Brain microvascular endothelial cell (primary cell): ENCODE results near the gene CTU1.

Experiments used
- DNase-seq: peaks from one replicate; pipeline ENCODE4 v3.0.0-alpha.2; 2020
- H3K27ac ChIP-seq: fragments of 250-450 bp; sonication (Bioruptor Pico); 2 replicates; pipeline ENCODE4 v1.5.1; 2020; ENCODE audit warnings: mild to moderate bottlenecking, moderate library complexity
- H3K27me3 ChIP-seq: fragments of 250-450 bp; sonication (Bioruptor Pico); replicated peaks from 2 replicates; pipeline ENCODE4 v1.5.1; 2020; ENCODE audit warnings: mild to moderate bottlenecking
- H3K36me3 ChIP-seq: fragments of 250-450 bp; sonication (Bioruptor Pico); replicated peaks from 2 replicates; pipeline ENCODE4 v1.5.1; 2020; ENCODE audit warnings: mild to moderate bottlenecking
- H3K4me3 ChIP-seq: 2 replicates; pipeline ENCODE4 v1.5.1; 2011; ENCODE audit warnings: low read depth, mild to moderate bottlenecking, control low read depth, low read length, moderate library complexity
- in situ Hi-C: cut with HindIII; loops from 2 replicates; pipeline ENCODE4 v1.10.0; 2017; ENCODE audit warnings: low sequenced_read_pairs, low pct_ligation_motif_present
- TF ChIP-seq, protein P1 (sequence below): IDR thresholded peaks from 2 replicates; pipeline ENCODE4 v1.5.1; 2011; ENCODE audit warnings: low read depth, mild to moderate bottlenecking, moderate library complexity, low read length, control low read depth, inconsistent platforms; ENCODE audit errors: missing control alignments

Gene CTU1

GRCh38 chr19:51108805-51109146 is 567 bp upstream of the CTU1 start:
- TF ChIP-seq, protein P1, sequence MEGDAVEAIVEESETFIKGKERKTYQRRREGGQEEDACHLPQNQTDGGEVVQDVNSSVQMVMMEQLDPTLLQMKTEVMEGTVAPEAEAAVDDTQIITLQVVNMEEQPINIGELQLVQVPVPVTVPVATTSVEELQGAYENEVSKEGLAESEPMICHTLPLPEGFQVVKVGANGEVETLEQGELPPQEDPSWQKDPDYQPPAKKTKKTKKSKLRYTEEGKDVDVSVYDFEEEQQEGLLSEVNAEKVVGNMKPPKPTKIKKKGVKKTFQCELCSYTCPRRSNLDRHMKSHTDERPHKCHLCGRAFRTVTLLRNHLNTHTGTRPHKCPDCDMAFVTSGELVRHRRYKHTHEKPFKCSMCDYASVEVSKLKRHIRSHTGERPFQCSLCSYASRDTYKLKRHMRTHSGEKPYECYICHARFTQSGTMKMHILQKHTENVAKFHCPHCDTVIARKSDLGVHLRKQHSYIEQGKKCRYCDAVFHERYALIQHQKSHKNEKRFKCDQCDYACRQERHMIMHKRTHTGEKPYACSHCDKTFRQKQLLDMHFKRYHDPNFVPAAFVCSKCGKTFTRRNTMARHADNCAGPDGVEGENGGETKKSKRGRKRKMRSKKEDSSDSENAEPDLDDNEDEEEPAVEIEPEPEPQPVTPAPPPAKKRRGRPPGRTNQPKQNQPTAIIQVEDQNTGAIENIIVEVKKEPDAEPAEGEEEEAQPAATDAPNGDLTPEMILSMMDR, result no peak
- Histone ChIP-seq H3K27me3 (no peaks in the 10 kb centered on the region), H3K27ac (peak overlapping the region; percentile 31), H3K4me3 (peak overlapping the region; percentile 93), H3K36me3 (peaks cover 5% of the 10 kb centered on the region)
- DNase-seq, result no peak
- in situ Hi-C loops, result no loop called here

GRCh38 chr19:51107406-51108065 is 673 bp downstream of the CTU1 start:
- peak; percentile 25 for DNase-seq
- peak overlapping the region; percentile 93 for H3K4me3 ChIP-seq
- TF ChIP-seq, protein P1, result peak; percentile 18
- peak overlapping the region; percentile 71 for H3K27ac ChIP-seq
- in situ Hi-C loops, result no loop called here
- no peaks in the 10 kb centered on the region for H3K27me3 ChIP-seq
- H3K36me3 ChIP-seq, result peaks cover 14% of the 10 kb centered on the region

DNA sequence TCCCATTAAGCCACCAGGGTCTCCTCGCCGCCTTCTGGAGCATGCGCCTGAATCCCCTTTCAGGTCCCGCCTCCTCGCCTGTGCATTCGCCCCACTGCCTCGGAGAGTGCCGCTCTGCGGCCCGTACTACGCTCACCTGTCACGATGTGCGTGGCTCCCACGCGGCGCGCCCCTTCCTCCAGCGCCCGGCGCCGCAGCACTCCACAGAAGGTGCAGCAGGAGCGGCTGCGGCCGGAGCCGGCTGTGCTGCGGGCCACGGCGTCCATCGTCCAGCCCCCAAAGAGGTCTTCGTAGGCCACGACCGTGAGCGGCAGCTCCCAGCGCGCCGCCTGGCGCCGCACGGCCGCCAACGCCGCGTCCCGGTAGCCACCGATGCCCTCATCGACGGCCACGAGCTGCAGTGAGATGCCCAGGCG is 4.3 kb downstream of the CTU1 start:
- H3K27me3 ChIP-seq, result no peaks in the 10 kb centered on the region
- DNase-seq, result no peak
- peaks cover 19% of the 10 kb centered on the region for H3K36me3 ChIP-seq
- no peak overlapping the region for H3K4me3 ChIP-seq
- H3K27ac ChIP-seq, result no peak overlapping the region
- in situ Hi-C loops, result no loop called here
- TF ChIP-seq, protein P1, result no peak

GRCh38 chr19:51102991-51103390 is 5.2 kb downstream of the CTU1 start:
- in situ Hi-C loops, result no loop called here
- no peak for DNase-seq
- no peaks in the 10 kb centered on the region for H3K27me3 ChIP-seq
- no peak overlapping the region for H3K27ac ChIP-seq
- TF ChIP-seq, protein P1, result no peak
- H3K4me3 ChIP-seq, result no peak overlapping the region
- H3K36me3 ChIP-seq, result peaks cover 22% of the 10 kb centered on the region

GRCh38 chr19:51101171-51101865 is 6.9 kb downstream of the CTU1 start:
- no peak overlapping the region for H3K27ac ChIP-seq
- peaks cover 24% of the 10 kb centered on the region for H3K36me3 ChIP-seq
- no peak overlapping the region for H3K4me3 ChIP-seq
- TF ChIP-seq, protein P1, result no peak
- DNase-seq, result no peak
- in situ Hi-C loops, result no loop called here
- H3K27me3 ChIP-seq, result no peaks in the 10 kb centered on the region
